Gastrocnemius medialis (tissue), 4 donors: ENCODE measurements around the gene PLCG2.

ENCODE experiments used
- POLR2A ChIP-seq, 2 donors: fragments of 450-650 bp; IDR thresholded peaks; one replicate each; pipeline ENCODE4 v1.6.1; 2017; ENCODE audit warnings: antibody characterized with exemption in 2 of 2, mild to moderate bottlenecking in 2 of 2, moderate library complexity in 2 of 2
- TF ChIP-seq, protein P1 (sequence below), 5 experiments: fragments of 450-650 bp in 3 of 5; fragments of 200-600 bp in 2 of 5; sonication (generic) in 2 of 5; IDR thresholded peaks in 4 of 5; conservative IDR thresholded peaks in 1 of 5; 1 replicate in 4 of 5; 2 replicates in 1 of 5; pipeline ENCODE4 v1.5.1; 2016 to 2019; ENCODE audit warnings: antibody characterized with exemption in 5 of 5, mild to moderate bottlenecking in 3 of 5, moderate library complexity in 3 of 5

DNA sequence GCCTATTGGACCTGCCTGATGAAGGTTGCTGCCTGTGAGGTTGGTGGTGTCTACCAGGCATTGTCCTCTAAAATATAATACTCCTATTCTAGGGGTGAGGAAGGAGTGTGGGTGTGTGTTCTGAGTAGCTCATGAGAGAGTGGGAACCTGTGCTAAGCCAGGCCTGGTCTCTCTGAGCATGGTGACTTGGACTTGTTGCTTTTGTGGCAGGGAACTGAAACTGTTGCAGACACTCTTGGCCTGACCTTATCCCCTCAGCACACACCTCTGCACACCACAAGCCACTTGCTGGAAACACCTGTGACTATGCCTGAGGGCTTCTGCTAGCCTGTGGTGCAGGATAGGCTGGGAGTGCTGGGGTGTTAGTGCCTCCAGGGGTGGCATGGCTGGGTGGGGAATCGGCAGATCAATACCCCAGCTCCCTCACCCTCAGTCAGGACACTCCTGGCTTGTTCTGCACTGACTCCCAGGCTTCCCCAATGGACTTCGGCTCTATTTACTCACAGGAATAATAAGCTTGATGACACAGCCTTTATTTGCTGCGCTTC, 29.9 kb downstream of the PLCG2 start:
- TF ChIP-seq, protein P1, sequence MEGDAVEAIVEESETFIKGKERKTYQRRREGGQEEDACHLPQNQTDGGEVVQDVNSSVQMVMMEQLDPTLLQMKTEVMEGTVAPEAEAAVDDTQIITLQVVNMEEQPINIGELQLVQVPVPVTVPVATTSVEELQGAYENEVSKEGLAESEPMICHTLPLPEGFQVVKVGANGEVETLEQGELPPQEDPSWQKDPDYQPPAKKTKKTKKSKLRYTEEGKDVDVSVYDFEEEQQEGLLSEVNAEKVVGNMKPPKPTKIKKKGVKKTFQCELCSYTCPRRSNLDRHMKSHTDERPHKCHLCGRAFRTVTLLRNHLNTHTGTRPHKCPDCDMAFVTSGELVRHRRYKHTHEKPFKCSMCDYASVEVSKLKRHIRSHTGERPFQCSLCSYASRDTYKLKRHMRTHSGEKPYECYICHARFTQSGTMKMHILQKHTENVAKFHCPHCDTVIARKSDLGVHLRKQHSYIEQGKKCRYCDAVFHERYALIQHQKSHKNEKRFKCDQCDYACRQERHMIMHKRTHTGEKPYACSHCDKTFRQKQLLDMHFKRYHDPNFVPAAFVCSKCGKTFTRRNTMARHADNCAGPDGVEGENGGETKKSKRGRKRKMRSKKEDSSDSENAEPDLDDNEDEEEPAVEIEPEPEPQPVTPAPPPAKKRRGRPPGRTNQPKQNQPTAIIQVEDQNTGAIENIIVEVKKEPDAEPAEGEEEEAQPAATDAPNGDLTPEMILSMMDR (IDR thresholded peaks at IDR 0.05 in 4 of 5, conservative IDR thresholded peaks at IDR 0.05 in 1 of 5) = no peak
- no peak for TF ChIP-seq POLR2A (IDR thresholded peaks at IDR 0.05)
